Panc1 (cell line): ENCODE results near the gene PRR5.

Source experiments
- CTCF ChIP-seq: fragments of 450-650 bp; IDR thresholded peaks from 2 replicates; pipeline ENCODE4 v1.5.1; 2017; ENCODE audit warnings: mild to moderate bottlenecking
- POLR2AphosphoS5 ChIP-seq: IDR thresholded peaks from 2 replicates; pipeline ENCODE4 v1.6.1; 2012; ENCODE audit warnings: mild to moderate bottlenecking, low read depth, low read length, moderate library complexity
- REST ChIP-seq, 2 experiments: IDR thresholded peaks; 2 replicates each; pipeline ENCODE4 v1.6.1; 2011 to 2012; ENCODE audit warnings: low read depth in 2 of 2, control low read depth in 1 of 2, low read length in 1 of 2, mild to moderate bottlenecking in 1 of 2, moderate library complexity in 1 of 2; ENCODE audit not compliant: insufficient read depth in 1 of 2
- SIN3A ChIP-seq: IDR thresholded peaks from 2 replicates; pipeline ENCODE4 v1.6.1; 2012; ENCODE audit warnings: low read depth, mild to moderate bottlenecking, low read length, moderate library complexity, borderline replicate concordance; ENCODE audit not compliant: insufficient read depth
- TCF7L2 ChIP-seq: IDR thresholded peaks from 2 replicates; pipeline ENCODE4 v1.6.1; 2011; ENCODE audit warnings: mild to moderate bottlenecking, low read depth, low read length, inconsistent platforms

GRCh38 chr22:44773082-44773481 lies 71.1 kb downstream of the PRR5 start:
- TF ChIP-seq CTCF (no peak), TCF7L2 (no peak), REST (IDR thresholded peaks at IDR 0.05; ENCODE audit: insufficient read depth in 1 of 2, low read depth in 2 of 2, low read length in 1 of 2) (no peak), POLR2AphosphoS5 (no peak), SIN3A (no peak)
